Measurements from ENCODE around the gene TNFAIP3. TPM values are rescaled to one million over a fixed set of nuclear protein-coding genes. Genes with fewer than 3 reads are reported as not detected.
"Not testable (repeated sequence)": the region's sequence is repeated elsewhere in the genome, so short reads cannot be mapped to it uniquely, and the experiment has no call there.

The TNFAIP3 gene
- total RNA-seq, 4 donors from 2014 or later = 21.0 to 54.3 (median 29.8) TPM

DNA sequence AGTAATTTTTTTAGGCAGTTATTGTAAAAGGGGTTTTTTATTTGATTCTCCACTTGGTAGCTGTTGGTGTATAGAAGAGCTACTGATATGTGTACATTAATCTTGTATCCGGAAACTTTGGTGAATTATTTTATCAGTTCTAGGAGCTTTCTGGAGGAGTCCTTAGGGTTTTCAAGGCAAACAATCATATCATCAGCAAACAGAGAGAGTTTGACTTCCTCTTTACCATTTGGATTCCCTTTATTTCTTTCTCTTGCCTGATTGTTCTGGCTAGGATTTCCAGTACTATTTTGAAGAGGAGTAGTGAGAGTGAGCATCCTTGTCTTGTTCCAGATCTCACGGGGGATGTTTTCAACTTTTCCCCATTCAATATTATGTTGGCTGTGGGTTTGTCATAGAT is 28.0 kb upstream of the TNFAIP3 start:
- TF ChIP-seq, protein P1, sequence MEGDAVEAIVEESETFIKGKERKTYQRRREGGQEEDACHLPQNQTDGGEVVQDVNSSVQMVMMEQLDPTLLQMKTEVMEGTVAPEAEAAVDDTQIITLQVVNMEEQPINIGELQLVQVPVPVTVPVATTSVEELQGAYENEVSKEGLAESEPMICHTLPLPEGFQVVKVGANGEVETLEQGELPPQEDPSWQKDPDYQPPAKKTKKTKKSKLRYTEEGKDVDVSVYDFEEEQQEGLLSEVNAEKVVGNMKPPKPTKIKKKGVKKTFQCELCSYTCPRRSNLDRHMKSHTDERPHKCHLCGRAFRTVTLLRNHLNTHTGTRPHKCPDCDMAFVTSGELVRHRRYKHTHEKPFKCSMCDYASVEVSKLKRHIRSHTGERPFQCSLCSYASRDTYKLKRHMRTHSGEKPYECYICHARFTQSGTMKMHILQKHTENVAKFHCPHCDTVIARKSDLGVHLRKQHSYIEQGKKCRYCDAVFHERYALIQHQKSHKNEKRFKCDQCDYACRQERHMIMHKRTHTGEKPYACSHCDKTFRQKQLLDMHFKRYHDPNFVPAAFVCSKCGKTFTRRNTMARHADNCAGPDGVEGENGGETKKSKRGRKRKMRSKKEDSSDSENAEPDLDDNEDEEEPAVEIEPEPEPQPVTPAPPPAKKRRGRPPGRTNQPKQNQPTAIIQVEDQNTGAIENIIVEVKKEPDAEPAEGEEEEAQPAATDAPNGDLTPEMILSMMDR (IDR thresholded peaks at IDR 0.05) = no peak
- TF ChIP-seq EP300 (IDR thresholded peaks at IDR 0.05) (no peak), POLR2A (IDR thresholded peaks at IDR 0.05; ENCODE audit: low read depth) (no peak), POLR2AphosphoS5 (IDR thresholded peaks at IDR 0.05) (no peak)
- Histone ChIP-seq H3K9me3 (no peaks in the 10 kb centered on the region), H3K36me3 (no peaks in the 10 kb centered on the region), H3K4me3 (no peak overlapping the region), H3K27ac (replicated peaks in 1 of 4) (no peak overlapping the region), H3K27me3 (no peaks in the 10 kb centered on the region), H3K4me1 (no peaks in the 10 kb centered on the region)
- DNase-seq (ENCODE audit: extremely low spot score) = no peak
- intact Hi-C loops (cut with DNase I) = no loop called here
- 88% methylated on average over 2 of the region's 2 CpGs for whole genome bisulfite sequencing

DNA sequence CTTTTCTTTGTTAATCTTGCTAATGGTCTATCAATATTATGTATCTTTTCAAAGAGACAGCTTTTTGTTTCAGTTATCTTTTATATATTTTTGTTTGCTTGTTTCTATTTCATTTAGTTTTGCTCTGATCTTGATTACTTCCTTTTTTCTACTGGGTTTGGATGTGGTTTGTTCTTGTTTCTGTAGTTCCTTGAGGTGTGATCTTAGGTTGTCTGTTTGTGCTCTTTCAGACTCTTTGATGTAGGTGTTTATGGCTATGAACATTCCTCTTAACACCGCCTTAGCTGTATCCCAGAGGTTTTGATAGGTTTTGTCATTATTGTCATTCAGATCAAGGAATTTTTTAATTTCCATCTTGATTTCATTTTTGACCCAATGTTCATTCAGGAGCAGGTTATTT is 26.8 kb upstream of the TNFAIP3 start:
- Histone ChIP-seq H3K4me1 (no peaks in the 10 kb centered on the region), H3K27ac (replicated peaks in 1 of 4) (no peak overlapping the region), H3K36me3 (no peaks in the 10 kb centered on the region), H3K27me3 (no peaks in the 10 kb centered on the region), H3K9me3 (no peaks in the 10 kb centered on the region), H3K4me3 (no peak overlapping the region)
- intact Hi-C loops (cut with DNase I) = no loop called here
- DNase-seq (ENCODE audit: extremely low spot score) = no peak
- WGBS = 96% methylated on average over 1 of the region's 1 CpG
- TF ChIP-seq POLR2AphosphoS5 (IDR thresholded peaks at IDR 0.05) (no peak), EP300 (IDR thresholded peaks at IDR 0.05) (no peak), POLR2A (IDR thresholded peaks at IDR 0.05; ENCODE audit: low read depth) (no peak)
- TF ChIP-seq, protein P1 (IDR thresholded peaks at IDR 0.05) = no peak

DNA sequence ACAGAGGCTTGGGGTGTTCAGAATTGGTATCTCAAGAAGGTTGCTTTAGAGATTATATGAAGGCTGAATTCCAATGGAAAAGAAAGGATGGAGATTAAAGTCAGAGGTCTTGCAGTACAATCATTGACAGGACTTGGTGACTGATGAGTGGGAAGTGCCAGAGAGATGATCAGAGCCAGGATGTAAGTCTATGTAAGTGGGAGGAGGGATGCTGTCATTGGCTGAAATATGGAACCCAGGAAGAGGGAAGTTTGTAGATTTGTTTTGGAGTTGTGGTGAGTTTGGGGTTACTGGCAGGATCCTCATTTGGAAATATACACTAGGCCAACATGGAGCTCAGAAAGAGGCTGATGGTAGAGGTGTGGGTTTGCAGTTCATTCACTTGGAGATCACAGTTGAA is 23.8 kb upstream of the TNFAIP3 start:
- intact Hi-C loops (cut with DNase I) = no loop called here

DNA sequence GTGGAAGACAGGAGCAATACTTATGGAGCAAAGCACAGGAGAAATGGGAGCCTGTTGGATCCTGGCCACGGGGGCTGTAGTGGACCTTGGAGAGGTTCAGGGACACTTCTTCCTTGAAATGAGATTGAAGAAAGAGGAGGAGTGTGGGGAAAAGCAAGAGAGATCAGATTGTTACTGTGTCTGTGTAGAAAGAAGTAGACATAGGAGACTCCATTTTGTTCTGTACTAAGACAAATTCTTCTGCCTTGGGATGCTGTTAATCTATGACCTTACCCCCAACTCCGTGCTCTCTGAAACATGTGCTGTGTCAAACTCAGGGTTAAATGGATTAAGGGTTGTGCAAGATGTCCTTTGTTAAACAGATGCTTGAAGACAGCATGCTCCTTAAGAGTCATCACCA is 22.7 kb upstream of the TNFAIP3 start:
- 91% methylated on average over 2 of the region's 2 CpGs for WGBS
- H3K9me3 ChIP-seq; DNase-seq (ENCODE audit: extremely low spot score); H3K36me3 ChIP-seq; H3K27me3 ChIP-seq; intact Hi-C loops (cut with DNase I); H3K27ac ChIP-seq (replicated peaks in 1 of 4); H3K4me3 ChIP-seq: not testable (repeated sequence)
- H3K4me1 ChIP-seq = peaks cover 0 to 12% (median 12%) of the 10 kb centered on the region in 4 donors

More for the DNA sequence above, 23.8 kb upstream of the TNFAIP3 start:
- Histone ChIP-seq H3K9me3 (no peaks in the 10 kb centered on the region), H3K4me3 (no peak overlapping the region), H3K4me1 (peaks cover 0 to under 1% (median under 1%) of the 10 kb centered on the region in 4 donors), H3K36me3 (no peaks in the 10 kb centered on the region), H3K27me3 (no peaks in the 10 kb centered on the region), H3K27ac (replicated peaks in 1 of 4) (no peak overlapping the region)
- no peak for TF ChIP-seq EP300 (IDR thresholded peaks at IDR 0.05)
- TF ChIP-seq, protein P1 (IDR thresholded peaks at IDR 0.05) = no peak
- no peak for TF ChIP-seq POLR2AphosphoS5 (IDR thresholded peaks at IDR 0.05)
- no peak for TF ChIP-seq POLR2A (IDR thresholded peaks at IDR 0.05; ENCODE audit: low read depth)
- DNase-seq (ENCODE audit: extremely low spot score) = no peak

DNA sequence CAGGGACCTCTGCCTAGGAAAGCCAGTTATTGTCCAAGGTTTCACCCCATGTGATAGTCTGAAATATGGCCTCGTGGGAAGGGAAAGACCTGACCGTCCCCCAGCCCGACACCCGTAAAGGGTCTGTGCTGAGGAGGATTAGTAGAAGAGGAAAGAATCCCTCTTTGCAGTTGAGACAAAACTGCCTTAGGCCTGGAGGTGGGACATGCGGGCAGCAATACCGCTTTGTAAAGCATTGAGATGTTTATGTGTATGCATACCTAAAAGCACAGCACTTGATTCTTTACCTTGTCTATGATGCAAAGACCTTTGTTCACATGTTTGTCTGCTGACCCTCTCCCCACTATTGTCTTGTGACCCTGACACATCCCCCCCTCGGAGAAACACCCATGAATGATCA is 22.3 kb upstream of the TNFAIP3 start:
- DNase-seq (ENCODE audit: extremely low spot score); H3K4me3 ChIP-seq; H3K9me3 ChIP-seq; H3K36me3 ChIP-seq; H3K27me3 ChIP-seq; H3K27ac ChIP-seq (replicated peaks in 1 of 4); intact Hi-C loops (cut with DNase I): not testable (repeated sequence)
- H3K4me1 ChIP-seq = peaks cover 0 to 17% (median 16%) of the 10 kb centered on the region in 4 donors
- 91% methylated on average over 7 of the region's 7 CpGs for WGBS

DNA sequence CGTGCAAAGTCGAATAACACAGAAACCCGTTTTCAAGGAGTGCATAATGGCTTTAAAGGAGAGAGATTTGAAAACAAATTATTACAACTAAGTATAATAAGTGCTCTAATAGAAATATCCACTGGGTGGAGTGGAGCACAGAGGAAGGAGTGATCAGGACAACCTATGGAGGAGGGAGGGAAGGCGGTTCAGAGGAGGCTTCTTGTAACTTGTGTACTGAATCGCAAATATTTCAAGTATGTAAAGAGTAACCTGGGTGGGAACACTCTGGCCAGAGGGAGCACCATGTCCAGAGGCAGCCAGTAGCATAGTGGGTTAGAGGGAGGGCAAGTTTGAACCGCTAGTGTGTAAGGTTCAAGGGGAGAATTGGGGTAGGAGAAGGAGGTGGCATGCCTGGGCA is 21.6 kb upstream of the TNFAIP3 start:
- Histone ChIP-seq H3K9me3 (no peaks in the 10 kb centered on the region), H3K27ac (replicated peaks in 1 of 4) (no peak overlapping the region), H3K4me3 (no peak overlapping the region), H3K27me3 (no peaks in the 10 kb centered on the region), H3K36me3 (no peaks in the 10 kb centered on the region), H3K4me1 (peaks cover 0 to 23% (median 23%) of the 10 kb centered on the region in 4 donors)
- no peak for DNase-seq (ENCODE audit: extremely low spot score)
- WGBS = 96% methylated on average over 6 of the region's 6 CpGs
- no peak for TF ChIP-seq EP300 (IDR thresholded peaks at IDR 0.05)
- no peak for TF ChIP-seq POLR2A (IDR thresholded peaks at IDR 0.05; ENCODE audit: low read depth)
- TF ChIP-seq POLR2AphosphoS5 (IDR thresholded peaks at IDR 0.05) = no peak
- TF ChIP-seq, protein P1 (IDR thresholded peaks at IDR 0.05) = no peak
- intact Hi-C loops (cut with DNase I) = no loop called here

All from esophagus muscularis mucosa (tissue), 4 donors.